Embryonic facial prominence (tissue), 1 donor: ENCODE data around the gene CCDC106.

Experiments
- DNase-seq: peaks from one replicate; pipeline ENCODE4 v3.0.0-alpha.2; 2016; ENCODE audit errors: extremely low spot score

Gene CCDC106

DNA sequence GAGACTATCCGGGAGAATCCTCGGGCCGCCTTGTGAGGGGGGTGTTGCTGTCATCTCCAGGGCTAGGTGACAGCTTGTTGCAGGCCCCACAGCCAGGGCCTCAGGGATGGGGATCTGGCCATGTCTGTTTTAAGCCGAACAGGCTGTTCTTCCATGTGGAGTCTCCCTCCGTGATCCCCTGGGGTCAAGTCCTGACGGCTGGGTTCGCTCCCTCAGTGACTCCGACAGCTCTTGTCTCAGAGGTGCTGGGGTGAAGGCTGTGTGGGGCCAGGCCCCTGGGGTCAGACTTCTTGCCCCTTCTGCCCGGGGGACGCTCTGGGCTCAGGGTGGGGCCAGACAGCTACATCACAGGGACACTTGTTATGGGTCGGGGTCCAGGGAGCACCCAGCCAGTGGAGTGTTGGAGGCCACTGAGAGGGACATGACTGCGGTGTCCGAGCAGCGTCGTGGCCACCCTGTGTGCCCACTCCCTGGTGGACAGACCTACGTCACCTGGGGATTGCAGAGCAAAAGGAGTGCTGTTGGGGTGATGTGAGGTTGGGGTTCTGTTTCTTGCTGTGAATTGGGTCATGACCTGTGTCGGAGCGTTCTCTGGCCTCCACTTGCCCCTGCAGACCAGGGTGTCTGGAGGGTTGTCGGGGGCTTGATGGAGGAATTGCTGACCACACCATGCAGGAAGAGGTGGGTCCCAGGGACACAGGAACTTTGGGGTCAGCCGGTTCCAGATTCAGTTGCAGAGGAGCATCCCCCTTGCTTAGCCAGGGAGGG lies 48.5 kb downstream of the CCDC106 start:
- DNase-seq, result no peak

DNA sequence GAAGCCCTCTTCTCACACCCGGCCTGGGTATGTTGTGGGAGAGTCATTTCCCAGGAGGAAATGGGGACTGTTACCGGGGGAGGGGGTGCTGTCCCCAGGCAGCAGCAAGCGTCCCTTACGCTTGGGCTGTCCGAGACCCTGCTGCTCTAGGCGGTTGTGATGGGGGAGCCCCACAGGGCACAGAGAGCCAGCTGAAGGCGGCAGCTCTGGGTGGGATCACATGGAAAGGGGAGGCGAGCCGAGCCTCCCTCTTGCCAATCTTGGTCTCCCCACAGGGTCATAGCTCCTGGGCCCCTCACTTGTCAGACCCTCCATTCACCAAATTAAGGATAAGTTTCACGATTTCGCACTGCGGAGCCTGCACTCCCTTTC lies 49.0 kb downstream of the CCDC106 start:
- no peak for DNase-seq

GRCh38 chr19:55697698-55698097 lies 49.7 kb downstream of the CCDC106 start:
- DNase-seq, result no peak

DNA sequence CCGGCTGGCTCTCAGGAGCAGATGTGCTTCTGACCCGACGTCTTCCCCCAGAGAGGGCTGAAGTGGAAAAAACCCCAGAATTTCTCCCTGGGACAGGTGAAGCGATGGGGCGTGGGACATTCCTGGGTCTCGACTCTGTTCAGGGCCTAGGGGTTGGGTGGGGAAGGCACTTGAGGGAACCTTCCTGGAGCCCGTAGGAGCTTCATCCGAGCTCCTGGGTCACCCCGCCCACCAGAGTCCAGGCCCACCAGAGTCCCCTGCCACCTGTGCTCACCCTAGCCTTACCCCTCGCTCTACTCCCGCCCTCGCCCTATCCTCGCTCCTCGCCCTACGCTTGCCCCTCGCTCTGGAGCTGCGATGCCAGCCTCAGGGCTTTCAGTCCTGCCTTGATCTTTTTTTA lies 50.2 kb downstream of the CCDC106 start:
- no peak for DNase-seq

- no peak for DNase-seq
Measured at GRCh38 chr19:55699221-55699620, 51.2 kb downstream of the CCDC106 start.

GRCh38 chr19:55700813-55701212 lies 52.8 kb downstream of the CCDC106 start:
- DNase-seq, result no peak

DNA sequence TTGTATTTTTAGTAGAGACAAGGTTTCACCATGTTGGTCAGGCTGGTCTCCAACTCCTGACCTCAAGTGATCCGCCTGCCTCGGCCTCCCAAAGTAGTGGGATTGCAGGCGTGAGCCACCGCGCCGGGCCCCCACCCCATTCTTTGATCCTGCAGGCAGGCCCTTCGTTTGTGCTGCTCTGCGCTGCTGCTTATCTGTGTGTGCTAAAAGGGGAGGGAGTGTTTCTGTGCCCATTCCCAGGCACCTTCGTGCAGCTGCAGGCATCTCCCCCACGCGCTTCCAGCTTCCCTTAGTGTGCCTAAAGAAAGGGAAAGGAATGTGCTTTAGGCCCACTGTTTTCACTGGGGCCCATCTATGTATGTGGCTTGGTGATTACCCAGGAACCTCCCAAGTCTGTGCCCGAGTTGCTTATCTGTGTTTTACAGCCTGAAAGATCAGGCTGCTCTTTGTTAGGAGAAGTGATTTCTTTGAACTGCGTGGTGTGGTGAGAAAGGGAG lies 54.2 kb downstream of the CCDC106 start:
- no peak for DNase-seq
